ENCODE data around the gene EHD4.

EHD4 gene

GRCh38 chr15:41933771-41934170 is 38.6 kb downstream of the EHD4 start:
- no peak for DNase-seq

- DNase-seq, result no peak
Observed at GRCh38 chr15:41933326-41933725, 39.0 kb downstream of the EHD4 start.

GRCh38 chr15:41932511-41933289 is 39.7 kb downstream of the EHD4 start:
- DNase-seq, result no peak

GRCh38 chr15:41932101-41932500 is 40.3 kb downstream of the EHD4 start:
- DNase-seq, result no peak

GRCh38 chr15:41930867-41931222 is 41.5 kb downstream of the EHD4 start:
- DNase-seq, result no peak

- DNase-seq, result no peak
Observed at GRCh38 chr15:41930221-41930866, 42.0 kb downstream of the EHD4 start.

- DNase-seq, result no peak
Observed at GRCh38 chr15:41928637-41929620, 43.4 kb downstream of the EHD4 start.

GRCh38 chr15:41928100-41928499 is 44.3 kb downstream of the EHD4 start:
- no peak for DNase-seq

- no peak for DNase-seq
Observed at GRCh38 chr15:41927536-41927935, 44.8 kb downstream of the EHD4 start.

GRCh38 chr15:41926185-41927056 is 45.9 kb downstream of the EHD4 start:
- no peak for DNase-seq

- DNase-seq, result no peak
Observed at GRCh38 chr15:41925086-41925608, 47.2 kb downstream of the EHD4 start.

- DNase-seq, result no peak
Observed at GRCh38 chr15:41923401-41923997, 48.9 kb downstream of the EHD4 start.

- no peak for DNase-seq
Observed at GRCh38 chr15:41922353-41922752, 50.0 kb downstream of the EHD4 start.

GRCh38 chr15:41921639-41922038 is 50.7 kb downstream of the EHD4 start:
- DNase-seq, result no peak

- no peak for DNase-seq
Observed at GRCh38 chr15:41921167-41921566, 51.2 kb downstream of the EHD4 start.

GRCh38 chr15:41919954-41920538 is 52.3 kb downstream of the EHD4 start:
- DNase-seq, result no peak

- DNase-seq, result no peak
Observed at GRCh38 chr15:41919201-41919820, 53.0 kb downstream of the EHD4 start.

- no peak for DNase-seq
Observed at GRCh38 chr15:41918506-41919126, 53.7 kb downstream of the EHD4 start.

- no peak for DNase-seq
Observed at GRCh38 chr15:41917767-41918430, 54.5 kb downstream of the EHD4 start.

Measured in effector CD8-positive, alpha-beta T cell (primary cell).